GM12875 (cell line): ENCODE results near the gene ACOT7.
"Not testable (repeated sequence)": the region's sequence is repeated elsewhere in the genome, so short reads cannot be mapped to it uniquely, and the experiment has no call there.

ENCODE experiments used
- H3K4me3 ChIP-seq: one replicate; pipeline ENCODE4 v1.5.1; 2011; ENCODE audit warnings: low read depth, low read length, control low read depth
- CTCF ChIP-seq: IDR thresholded peaks from 2 replicates; pipeline ENCODE4 v1.5.1; 2011; ENCODE audit warnings: low read depth, mild to moderate bottlenecking, control low read depth, inconsistent platforms, low read length, moderate library complexity, borderline replicate concordance; ENCODE audit not compliant: insufficient read depth

ACOT7 gene

GRCh38 chr1:6435129-6435528 is 41.6 kb upstream of the ACOT7 start:
- no peak for TF ChIP-seq CTCF

GRCh38 chr1:6434186-6434585 is 40.6 kb upstream of the ACOT7 start:
- TF ChIP-seq CTCF = no peak
- no peak overlapping the region for H3K4me3 ChIP-seq

More at GRCh38 chr1:6435129-6435528, 41.6 kb upstream of the ACOT7 start:
- no peak overlapping the region for H3K4me3 ChIP-seq

- H3K4me3 ChIP-seq = not testable (repeated sequence)
Observed at GRCh38 chr1:6431645-6432579, 38.3 kb upstream of the ACOT7 start.

GRCh38 chr1:6429660-6430411 is 36.3 kb upstream of the ACOT7 start:
- H3K4me3 ChIP-seq = not testable (repeated sequence)

- not testable (repeated sequence) for H3K4me3 ChIP-seq
Observed at GRCh38 chr1:6428453-6428852, 34.9 kb upstream of the ACOT7 start.

- no peak overlapping the region for H3K4me3 ChIP-seq
- TF ChIP-seq CTCF = no peak
Observed at GRCh38 chr1:6427441-6428390, 34.1 kb upstream of the ACOT7 start.

- TF ChIP-seq CTCF = no peak
- H3K4me3 ChIP-seq = no peak overlapping the region
Observed at GRCh38 chr1:6426972-6427350, 33.4 kb upstream of the ACOT7 start.

- TF ChIP-seq CTCF = no peak
- no peak overlapping the region for H3K4me3 ChIP-seq
Observed at GRCh38 chr1:6426277-6426971, 32.9 kb upstream of the ACOT7 start.
